GM10266 (cell line): Measurements from ENCODE around the gene ACSL5.
"Not testable (repeated sequence)": the region's sequence is repeated elsewhere in the genome, so short reads cannot be mapped to it uniquely, and the experiment has no call there.

Experiments used
- DNase-seq: peaks from one replicate; pipeline ENCODE4 v3.0.0; 2012; ENCODE audit errors: extremely low spot score
- CTCF ChIP-seq: IDR thresholded peaks from 2 replicates; pipeline ENCODE4 v1.5.1; 2012; ENCODE audit warnings: mild to moderate bottlenecking, low read depth; ENCODE audit not compliant: control insufficient read depth, insufficient read depth; ENCODE audit errors: missing control alignments

The ACSL5 gene

GRCh38 chr10:112369495-112370423 lies 4.2 kb upstream of the ACSL5 start:
- no peak for DNase-seq
- TF ChIP-seq CTCF: no peak

- DNase-seq: no peak
- TF ChIP-seq CTCF: no peak
Observed at GRCh38 chr10:112370424-112370819, 3.5 kb upstream of the ACSL5 start.

GRCh38 chr10:112371326-112371725 lies 2.6 kb upstream of the ACSL5 start:
- DNase-seq: not testable (repeated sequence)

- not testable (repeated sequence) for DNase-seq
Observed at GRCh38 chr10:112372182-112372810, 1.6 kb upstream of the ACSL5 start.

- no peak for TF ChIP-seq CTCF
- DNase-seq: peak; percentile 72
Observed at GRCh38 chr10:112374724-112375541, 1.0 kb downstream of the ACSL5 start.

- peak; percentile 82 for DNase-seq
- no peak for TF ChIP-seq CTCF
Observed at GRCh38 chr10:112375721-112376395, 1.9 kb downstream of the ACSL5 start.

GRCh38 chr10:112376396-112376790 lies 2.5 kb downstream of the ACSL5 start:
- no peak for TF ChIP-seq CTCF

GRCh38 chr10:112377116-112377515 lies 3.2 kb downstream of the ACSL5 start:
- DNase-seq: not testable (repeated sequence)

More at GRCh38 chr10:112376396-112376790, 2.5 kb downstream of the ACSL5 start:
- DNase-seq: no peak
